ENCODE measurements around the gene PLPP1. TPM values are rescaled to one million over a fixed set of nuclear protein-coding genes. Genes with fewer than 3 reads are reported as not detected.
"Not testable (repeated sequence)": the region's sequence is repeated elsewhere in the genome, so short reads cannot be mapped to it uniquely, and the experiment has no call there.

PLPP1 gene
- total RNA-seq, 1 experiment from 2014 or later = 12.8 TPM

GRCh38 chr5:55554585-55555202 is 19.9 kb upstream of the PLPP1 start:
- Histone ChIP-seq H3K9me3 (no peaks in the 10 kb centered on the region), H3K36me3 (no peaks in the 10 kb centered on the region), H3K4me3 (no peak overlapping the region), H3K27me3 (no peaks in the 10 kb centered on the region)
- no peak for DNase-seq

- no peak for DNase-seq
- H3K36me3 ChIP-seq = no peaks in the 10 kb centered on the region
- no peaks in the 10 kb centered on the region for H3K27me3 ChIP-seq
- no peak overlapping the region for H3K4me3 ChIP-seq
- H3K9me3 ChIP-seq = no peaks in the 10 kb centered on the region
Observed at GRCh38 chr5:55551904-55552303, 17.1 kb upstream of the PLPP1 start.

- no peak for DNase-seq
- Histone ChIP-seq H3K9me3 (no peaks in the 10 kb centered on the region), H3K4me3 (no peak overlapping the region), H3K36me3 (no peaks in the 10 kb centered on the region), H3K27me3 (no peaks in the 10 kb centered on the region)
Observed at GRCh38 chr5:55551358-55551757, 16.6 kb upstream of the PLPP1 start.

- H3K36me3 ChIP-seq = no peaks in the 10 kb centered on the region
- H3K4me3 ChIP-seq = no peak overlapping the region
- DNase-seq = no peak
- H3K27me3 ChIP-seq = no peaks in the 10 kb centered on the region
- H3K9me3 ChIP-seq = no peaks in the 10 kb centered on the region
Observed at GRCh38 chr5:55547781-55548180, 13.0 kb upstream of the PLPP1 start.

DNA sequence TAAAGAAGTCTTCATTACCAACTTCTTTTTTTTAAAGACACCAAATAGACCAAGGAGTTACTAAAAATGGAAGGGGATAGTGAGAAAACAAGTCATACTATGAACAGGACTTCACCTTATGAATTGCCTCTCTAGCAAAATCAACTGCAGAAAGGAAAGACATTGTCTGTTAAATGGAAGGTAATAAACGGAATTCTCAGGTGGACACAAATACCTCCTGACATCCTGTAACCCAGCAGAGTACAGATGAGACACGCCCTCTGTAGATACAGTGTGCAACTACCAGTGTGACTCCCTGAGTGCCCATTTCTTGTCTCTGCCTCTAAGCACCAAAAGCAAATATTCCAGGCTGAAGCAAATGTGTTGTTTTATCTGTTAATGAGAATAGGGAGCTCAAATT is 12.2 kb upstream of the PLPP1 start:
- Histone ChIP-seq H3K4me3 (no peak overlapping the region), H3K36me3 (no peaks in the 10 kb centered on the region), H3K27me3 (no peaks in the 10 kb centered on the region), H3K9me3 (no peaks in the 10 kb centered on the region)
- DNase-seq = no peak

- Histone ChIP-seq H3K9me3 (no peaks in the 10 kb centered on the region), H3K36me3 (no peaks in the 10 kb centered on the region), H3K4me3 (no peak overlapping the region), H3K27me3 (no peaks in the 10 kb centered on the region)
- peak; percentile 50 for DNase-seq
Observed at GRCh38 chr5:55544341-55544740, 9.6 kb upstream of the PLPP1 start.

- Histone ChIP-seq H3K9me3 (no peaks in the 10 kb centered on the region), H3K4me3 (no peak overlapping the region), H3K36me3 (no peaks in the 10 kb centered on the region), H3K27me3 (no peaks in the 10 kb centered on the region)
- no peak for DNase-seq
Observed at GRCh38 chr5:55541056-55541635, 6.4 kb upstream of the PLPP1 start.

- Histone ChIP-seq H3K4me3 (no peak overlapping the region), H3K36me3 (no peaks in the 10 kb centered on the region), H3K27me3 (no peaks in the 10 kb centered on the region), H3K9me3 (no peaks in the 10 kb centered on the region)
- DNase-seq = no peak
Observed at GRCh38 chr5:55540525-55540924, 5.8 kb upstream of the PLPP1 start.

GRCh38 chr5:55540024-55540423 is 5.3 kb upstream of the PLPP1 start:
- Histone ChIP-seq H3K4me3 (no peak overlapping the region), H3K36me3 (no peaks in the 10 kb centered on the region), H3K9me3 (no peaks in the 10 kb centered on the region), H3K27me3 (no peaks in the 10 kb centered on the region)
- DNase-seq = no peak

- no peaks in the 10 kb centered on the region for H3K36me3 ChIP-seq
- no peak for DNase-seq
- no peaks in the 10 kb centered on the region for H3K9me3 ChIP-seq
- H3K27me3 ChIP-seq = no peaks in the 10 kb centered on the region
- H3K4me3 ChIP-seq = no peak overlapping the region
Observed at GRCh38 chr5:55538661-55539060, 3.9 kb upstream of the PLPP1 start.

DNA sequence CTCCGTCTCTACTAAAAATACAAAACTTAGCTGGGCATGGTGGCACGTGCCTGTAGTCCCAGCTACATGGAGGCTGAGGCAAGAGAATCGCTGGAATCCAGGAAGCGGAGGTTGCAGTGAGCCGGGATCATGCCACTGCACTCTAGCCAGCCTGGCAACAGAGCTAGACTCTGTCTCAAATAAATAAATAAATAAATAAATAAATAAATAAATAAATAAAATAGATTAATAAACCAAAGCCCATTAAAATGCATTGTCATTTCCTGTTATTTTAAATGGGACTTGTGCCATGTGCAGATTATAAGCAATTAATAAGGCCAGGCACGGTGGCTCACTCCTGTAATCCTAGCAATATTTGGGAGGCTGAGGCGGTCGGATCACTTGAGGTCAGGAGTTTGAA is 2.6 kb upstream of the PLPP1 start:
- not testable (repeated sequence) for H3K9me3 ChIP-seq, H3K36me3 ChIP-seq, H3K27me3 ChIP-seq, DNase-seq, H3K4me3 ChIP-seq

DNA sequence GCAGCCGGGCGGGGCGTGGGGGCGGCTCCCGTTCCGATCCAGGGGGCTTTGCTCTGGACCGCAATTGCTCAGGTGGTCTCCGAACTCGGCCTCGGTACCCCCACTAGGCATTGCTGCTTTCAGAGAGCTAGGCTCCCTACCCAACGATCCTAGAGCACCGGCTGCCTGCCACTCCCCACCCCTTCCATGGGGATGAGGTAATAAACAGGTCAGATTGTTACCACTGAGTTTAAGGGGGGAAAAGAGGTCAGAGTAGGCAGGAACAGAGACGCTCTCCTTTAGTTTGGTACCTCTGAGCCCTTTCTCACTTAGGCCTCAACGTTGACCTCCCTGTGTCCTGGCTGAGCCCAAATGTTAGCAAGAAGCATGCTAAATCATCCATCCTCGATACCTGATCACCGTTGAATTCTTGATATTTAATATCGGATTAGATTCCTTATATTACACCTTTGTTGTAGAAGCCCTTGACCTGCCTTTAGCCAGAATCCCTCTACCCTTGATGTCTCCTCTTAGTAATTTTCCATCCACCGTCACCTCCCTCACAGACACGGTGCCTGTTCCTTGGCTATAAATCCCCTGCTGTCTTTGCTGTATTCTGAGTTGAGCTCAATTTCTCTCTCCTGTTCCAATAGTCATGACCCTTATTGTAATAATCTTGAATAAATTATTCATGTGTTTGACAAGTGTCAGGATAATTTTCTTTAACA is 588 bp upstream of the PLPP1 start:
- no peak for DNase-seq
- no peaks in the 10 kb centered on the region for H3K36me3 ChIP-seq
- no peaks in the 10 kb centered on the region for H3K27me3 ChIP-seq
- no peaks in the 10 kb centered on the region for H3K9me3 ChIP-seq
- peak overlapping the region; percentile 97 for H3K4me3 ChIP-seq

DNA sequence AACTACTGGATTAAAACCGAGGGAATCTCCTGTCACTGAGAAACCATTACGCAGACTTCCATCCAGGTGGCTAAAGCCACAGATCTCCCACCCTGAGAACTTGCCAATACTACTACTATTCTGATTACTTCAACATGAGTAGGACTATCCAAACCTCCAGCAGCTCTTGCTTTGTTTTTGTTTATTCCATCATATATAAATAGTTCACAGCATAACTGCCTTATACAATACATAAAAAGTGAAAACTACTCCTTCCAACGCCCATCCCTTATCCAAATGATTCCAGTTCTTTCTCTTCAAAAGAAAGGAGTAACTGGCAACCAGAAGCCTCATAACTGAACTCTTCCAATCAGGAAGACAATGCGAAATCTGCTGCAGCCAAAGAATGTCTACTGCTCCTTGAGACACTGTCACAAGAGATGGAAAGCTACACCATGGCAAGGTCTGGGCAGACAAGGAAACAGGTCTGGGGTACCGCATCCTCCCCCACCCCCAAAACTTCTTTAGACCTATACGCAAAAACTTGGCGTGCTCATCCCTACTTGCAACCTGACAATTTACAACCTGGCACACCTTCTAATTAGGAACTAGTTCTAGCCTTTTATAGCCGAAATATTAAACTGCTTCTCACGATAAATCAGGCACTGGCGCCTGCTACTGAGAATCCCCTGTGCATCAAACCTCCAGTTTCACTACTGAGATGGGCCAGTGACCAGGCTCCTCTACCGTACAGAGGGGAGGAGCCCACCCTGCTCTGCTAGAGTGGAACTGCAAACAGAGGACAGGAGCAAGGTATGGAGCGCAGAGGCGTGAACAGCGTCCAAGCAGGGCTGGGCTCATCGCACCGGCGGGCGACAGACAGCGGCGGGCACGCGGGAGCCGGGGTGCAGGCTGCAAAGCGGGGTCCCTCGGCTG is 986 bp downstream of the PLPP1 start:
- no peaks in the 10 kb centered on the region for H3K27me3 ChIP-seq
- no peaks in the 10 kb centered on the region for H3K36me3 ChIP-seq
- H3K4me3 ChIP-seq = peak overlapping the region; percentile 97
- no peaks in the 10 kb centered on the region for H3K9me3 ChIP-seq
- DNase-seq = no peak

- no peaks in the 10 kb centered on the region for H3K36me3 ChIP-seq
- DNase-seq = no peak
Observed at GRCh38 chr5:55530669-55531068, 4.1 kb downstream of the PLPP1 start.

DNA sequence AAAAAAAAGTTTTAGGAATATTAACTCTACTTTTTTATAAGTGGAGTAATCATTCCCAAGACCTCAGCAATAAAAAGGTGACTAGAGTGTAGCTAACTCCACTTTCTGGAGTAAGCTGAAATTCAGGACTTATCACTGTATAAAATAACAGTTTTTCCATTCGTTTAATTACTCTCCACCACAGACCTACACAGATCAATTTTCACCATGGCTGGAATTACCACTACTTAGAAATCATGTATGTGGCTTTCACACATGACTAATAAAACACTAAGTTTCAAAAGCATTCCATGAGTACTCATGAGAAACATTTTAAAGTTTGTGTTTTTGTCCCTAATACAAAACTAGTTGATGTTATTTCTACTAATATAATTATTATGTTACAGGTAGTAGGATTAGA is 9.9 kb downstream of the PLPP1 start:
- Histone ChIP-seq H3K4me3 (no peak overlapping the region), H3K27me3 (no peaks in the 10 kb centered on the region), H3K36me3 (no peaks in the 10 kb centered on the region), H3K9me3 (no peaks in the 10 kb centered on the region)
- DNase-seq = no peak

More at GRCh38 chr5:55530669-55531068, 4.1 kb downstream of the PLPP1 start:
- no peaks in the 10 kb centered on the region for H3K9me3 ChIP-seq
- no peak overlapping the region for H3K4me3 ChIP-seq
- no peaks in the 10 kb centered on the region for H3K27me3 ChIP-seq

- Histone ChIP-seq H3K27me3 (no peaks in the 10 kb centered on the region), H3K36me3 (no peaks in the 10 kb centered on the region; the same call in 1 of the 2 replicates), H3K4me3 (no peak overlapping the region), H3K9me3 (no peaks in the 10 kb centered on the region)
- DNase-seq = no peak
Observed at GRCh38 chr5:55523293-55523692, 11.5 kb downstream of the PLPP1 start.

- DNase-seq = no peak
- Histone ChIP-seq H3K4me3 (no peak overlapping the region), H3K27me3 (no peaks in the 10 kb centered on the region), H3K36me3 (no peaks in the 10 kb centered on the region; the same call in 1 of the 2 replicates), H3K9me3 (no peaks in the 10 kb centered on the region)
Observed at GRCh38 chr5:55521881-55522280, 12.9 kb downstream of the PLPP1 start.

Data from MG63 (cell line).